HG02798 (cell line): Measurements from ENCODE around the gene DPH5.
"Not testable (repeated sequence)": the region's sequence is repeated elsewhere in the genome, so short reads cannot be mapped to it uniquely, and the experiment has no call there.

Experiments used
- ATAC-seq: cut with Tn5 transposase; IDR thresholded peaks from one replicate; pipeline ENCODE4 v1.9.1; 2021; ENCODE audit warnings: mild to moderate bottlenecking; ENCODE audit not compliant: unreplicated experiment, poor library complexity

Gene DPH5

GRCh38 chr1:100995198-100995988 is 30.2 kb downstream of the DPH5 start:
- no peak for ATAC-seq

- ATAC-seq = no peak
Observed at GRCh38 chr1:100989306-100990077, 36.1 kb downstream of the DPH5 start.

DNA sequence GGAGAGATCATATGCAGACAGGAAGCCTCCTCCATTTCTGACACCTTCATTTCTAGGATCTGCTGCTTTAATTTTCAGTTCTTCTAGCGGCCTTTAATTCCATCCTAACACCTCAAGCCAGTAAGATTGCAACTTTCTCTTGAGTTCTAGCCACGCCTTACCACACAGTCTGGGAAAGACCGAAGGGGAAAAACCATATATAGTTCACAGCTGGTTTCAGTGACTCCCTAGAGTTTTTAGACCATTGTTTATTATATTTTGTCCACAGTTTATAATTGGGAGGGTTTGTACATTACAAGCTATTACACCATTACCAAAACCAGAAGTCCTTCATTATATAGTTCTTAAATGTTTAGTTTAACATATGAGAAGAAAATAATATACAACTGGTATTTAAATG is 37.5 kb downstream of the DPH5 start:
- ATAC-seq = no peak

DNA sequence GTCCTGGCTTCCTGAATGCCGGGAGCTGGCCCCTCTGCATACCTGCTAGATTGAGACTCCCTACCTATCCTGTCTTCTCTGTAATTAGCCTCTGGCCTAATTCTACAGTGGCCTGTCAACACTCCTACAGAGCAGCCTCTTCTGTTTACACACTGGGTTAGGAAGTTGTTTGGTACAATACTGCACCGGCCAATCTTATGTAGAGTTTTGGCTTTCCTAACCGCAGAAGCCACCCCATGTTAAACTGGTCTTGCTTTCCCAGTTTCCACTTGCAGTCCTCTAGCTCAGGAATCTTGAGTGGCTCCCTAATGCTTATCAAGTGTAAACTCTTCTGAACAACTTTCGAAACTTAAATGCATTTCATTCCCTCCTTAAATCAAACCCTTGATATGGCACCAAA is 42.8 kb downstream of the DPH5 start:
- ATAC-seq = no peak

- no peak for ATAC-seq
Observed at GRCh38 chr1:100979631-100980030, 46.0 kb downstream of the DPH5 start.

GRCh38 chr1:100976936-100977335 is 48.6 kb downstream of the DPH5 start:
- no peak for ATAC-seq

DNA sequence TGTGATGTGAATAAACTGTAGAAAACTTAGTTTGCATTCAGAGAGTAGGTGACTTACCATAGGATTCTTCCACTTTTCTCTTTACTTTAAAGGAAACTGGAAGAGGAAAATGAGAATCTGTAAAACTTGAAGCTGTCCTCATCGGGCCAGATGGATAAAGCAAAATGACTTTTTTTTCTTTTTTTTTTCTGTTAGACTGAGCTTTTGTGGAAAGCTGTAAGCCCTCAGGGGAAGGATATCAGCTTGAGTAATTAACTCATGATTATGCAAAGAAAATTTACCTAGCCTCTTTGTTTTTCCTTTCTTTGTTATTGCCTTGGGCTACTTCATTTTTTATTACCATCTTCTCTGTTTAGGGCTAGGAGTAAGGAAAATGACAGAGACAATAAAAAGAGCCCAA is 53.4 kb downstream of the DPH5 start:
- no peak for ATAC-seq

GRCh38 chr1:100971021-100971420 is 54.6 kb downstream of the DPH5 start:
- no peak for ATAC-seq

- ATAC-seq = no peak
Observed at GRCh38 chr1:100969327-100969726, 56.3 kb downstream of the DPH5 start.

DNA sequence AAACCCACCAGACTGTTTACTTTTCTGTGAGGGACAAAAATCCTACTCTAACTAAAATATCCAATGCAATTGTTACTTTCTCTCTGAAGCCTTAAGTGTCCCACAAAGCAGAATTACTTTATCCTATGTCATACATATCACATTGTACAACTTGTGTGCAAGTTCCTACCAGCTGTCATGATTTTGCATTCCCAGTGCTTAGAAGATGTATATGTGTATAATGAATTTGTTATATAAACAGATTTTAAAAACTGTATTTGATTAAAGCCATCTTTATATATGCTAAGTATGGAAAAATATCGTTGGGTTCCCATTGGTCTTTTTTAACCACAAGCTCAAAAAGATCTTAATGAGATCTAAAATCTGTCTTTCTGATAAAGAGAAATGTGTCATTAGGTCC is 57.0 kb downstream of the DPH5 start:
- ATAC-seq = no peak

GRCh38 chr1:100960098-100960497 is 65.5 kb downstream of the DPH5 start:
- no peak for ATAC-seq

GRCh38 chr1:100959502-100960060 is 66.0 kb downstream of the DPH5 start:
- no peak for ATAC-seq

- no peak for ATAC-seq
Observed at GRCh38 chr1:100955322-100955721, 70.3 kb downstream of the DPH5 start.

DNA sequence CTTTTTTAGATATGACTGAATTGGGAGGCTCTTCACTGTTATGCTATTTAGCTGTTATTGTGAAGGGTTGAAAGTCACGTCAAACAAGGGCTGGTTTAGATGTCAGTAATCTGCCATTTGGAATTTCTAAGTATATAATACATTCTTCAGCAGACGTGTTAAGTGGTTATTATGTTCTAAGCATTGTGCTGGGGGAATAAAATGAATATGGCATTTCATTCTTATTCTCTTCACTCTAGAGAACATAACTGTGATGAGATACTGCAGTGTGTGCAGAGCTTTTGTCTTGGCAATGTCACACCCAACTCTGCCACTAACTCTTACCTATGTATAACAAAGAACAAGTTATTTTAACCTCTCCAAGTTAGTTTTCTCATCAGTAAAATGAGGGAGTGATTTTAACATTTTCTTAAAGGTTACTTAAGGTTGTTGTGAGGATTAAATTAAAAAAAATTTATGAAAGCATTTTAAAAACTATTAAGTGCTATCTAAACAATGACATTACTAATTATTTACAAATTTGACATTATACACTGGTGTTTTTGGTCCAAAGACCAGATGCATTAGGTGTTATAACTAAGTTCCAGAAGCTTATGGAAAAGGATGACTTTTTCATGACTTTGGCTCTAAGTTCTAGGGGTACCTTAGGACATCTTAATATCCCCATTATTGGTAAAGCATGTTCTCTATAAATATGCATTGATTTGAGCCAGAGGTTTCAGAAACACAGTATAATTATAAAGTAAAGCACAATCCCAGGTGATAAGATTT is 71.4 kb downstream of the DPH5 start:
- no peak for ATAC-seq

DNA sequence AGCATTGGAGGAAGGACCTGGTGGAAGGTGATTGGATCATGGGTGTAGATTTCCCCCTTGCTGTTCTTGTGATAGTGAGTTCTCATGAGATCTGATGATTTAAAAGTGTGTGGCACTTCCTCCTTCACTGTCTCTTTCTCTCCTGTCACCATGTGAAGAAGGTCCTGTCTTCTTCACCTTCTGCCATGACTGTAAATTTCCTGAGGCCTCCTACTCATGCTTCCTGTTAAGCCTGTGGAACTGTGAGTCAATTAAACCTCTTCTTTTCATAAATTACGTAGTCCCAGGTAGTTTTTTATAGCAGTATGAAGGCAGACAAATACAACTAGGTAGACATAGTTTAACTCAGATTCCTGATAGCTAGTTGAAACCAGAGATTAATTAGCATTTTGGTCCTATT is 72.6 kb downstream of the DPH5 start:
- ATAC-seq = not testable (repeated sequence)

DNA sequence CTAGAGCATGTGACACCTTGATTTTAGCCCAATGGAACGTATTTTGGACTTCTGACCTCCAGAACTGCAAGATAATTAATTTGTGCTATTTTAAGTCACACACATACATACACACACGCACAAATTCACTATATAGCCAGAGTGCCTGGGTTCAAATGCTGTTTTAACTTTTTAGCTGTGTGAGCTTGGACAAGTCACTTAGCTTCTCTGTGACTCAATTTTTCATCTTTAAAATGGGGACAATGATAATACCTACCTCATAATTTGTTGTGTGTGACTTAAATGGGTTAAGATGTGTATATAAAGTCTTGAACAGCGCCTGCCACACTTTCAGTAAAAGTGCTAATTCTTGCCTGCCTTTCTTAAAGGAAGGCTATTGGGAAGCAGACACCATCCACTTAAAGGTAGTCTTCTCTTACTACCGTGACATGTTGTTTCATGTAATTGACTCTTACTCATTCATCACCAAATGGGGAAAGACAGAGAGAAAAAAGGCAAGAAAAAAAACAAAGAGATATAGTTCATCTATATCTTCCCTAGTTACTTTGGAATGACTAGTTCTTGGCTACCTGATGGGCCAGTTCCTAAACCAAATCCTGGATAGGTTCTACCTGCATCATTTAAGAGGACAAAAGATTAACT is 73.4 kb downstream of the DPH5 start:
- ATAC-seq = no peak

- ATAC-seq = no peak
Observed at GRCh38 chr1:100950781-100951180, 74.8 kb downstream of the DPH5 start.

GRCh38 chr1:100950337-100950736 is 75.2 kb downstream of the DPH5 start:
- no peak for ATAC-seq

DNA sequence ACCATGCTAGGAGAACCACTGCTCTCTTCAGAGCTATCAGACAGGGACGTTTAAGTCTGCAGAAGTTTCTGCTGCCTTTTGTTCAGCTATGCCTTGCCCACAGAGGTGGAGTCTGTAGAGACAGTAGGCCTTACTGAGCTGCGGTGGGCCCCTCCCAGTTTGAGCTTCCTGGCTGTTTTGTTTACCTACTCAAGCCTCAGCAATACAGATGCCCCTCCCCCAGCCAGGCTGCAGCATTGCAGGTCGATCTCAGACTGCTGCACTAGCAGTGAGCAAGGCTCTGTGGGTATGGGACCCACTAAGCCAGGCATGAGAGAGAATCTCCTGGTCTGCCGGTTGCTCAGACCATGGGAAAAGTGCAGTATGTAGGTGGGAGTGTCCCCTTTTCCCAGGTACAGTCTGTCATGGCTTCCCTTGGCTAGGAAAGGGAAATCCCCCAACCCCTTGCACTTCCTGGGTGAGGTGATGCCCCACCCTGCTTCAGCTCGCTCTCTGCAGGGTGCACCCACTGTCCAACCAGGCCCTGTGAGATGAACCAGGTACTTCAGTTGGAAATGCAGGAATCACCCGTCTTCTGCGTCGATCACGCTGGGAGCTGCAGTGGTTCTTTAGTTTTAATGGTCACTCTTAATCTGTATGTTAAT is 75.9 kb downstream of the DPH5 start:
- ATAC-seq = peak; percentile 71
